HCT116 (cell line): ENCODE data around the gene UBE2F. TPM values are rescaled to one million over a fixed set of nuclear protein-coding genes. Genes with fewer than 3 reads are reported as not detected.
A peak's percentile ranks its signal among the peaks of the same experiment; 100 is the strongest.

Experiments
- ATAC-seq: fragments of 200-7000 bp; cut with Tn5 transposase; 2 replicates; pipeline ENCODE4 v1.9.1; 2020; ENCODE audit warnings: mild to moderate bottlenecking, moderate library complexity
- BruUV-seq: library from RNA; stranded (reverse); fragments of 400-500 nt; replicated peaks from 2 replicates; lab custom pipeline; 2021; lab: Mats Ljungman, UMichigan
- CTCF ChIA-PET: fragments of 300-600 bp; sonication (Branson Sonifier 250); formaldehyde crosslinking; loops from one replicate; lab custom pipeline; 2021; ENCODE audit warnings: antibody characterized with exemption; lab: Charles Lee
- POLR2A ChIA-PET: fragments of 300-600, 350-600 bp; sonication (Branson Sonifier 250); formaldehyde crosslinking; loops from one replicate; lab custom pipeline; 2021; ENCODE audit warnings: antibody characterized with exemption; lab: Charles Lee
- RAD21 ChIA-PET, 2 experiments: fragments of 300-600 bp; sonication (Branson Sonifier 250); formaldehyde crosslinking; loops; one replicate each; lab custom pipeline; 2023; ENCODE audit warnings: low total read pairs in 2 of 2; ENCODE audit not compliant: uncharacterized antibody in 2 of 2, unreplicated experiment in 2 of 2, low non-redundant PET in 1 of 2; lab: Charles Lee
- DNase-seq: peaks from one replicate; pipeline ENCODE4 v3.0.0-alpha.2; 2010; ENCODE audit warnings: low read depth, low spot score
- H2AFZ ChIP-seq: fragments of 200-600 bp; shearing (Covaris generic), sonication (generic); 2 replicates; pipeline ENCODE4 v1.6.1; 2017; ENCODE audit warnings: low read depth, mixed run types, mixed read lengths, antibody characterized with exemption, low read length; ENCODE audit not compliant: poor library complexity, severe bottlenecking
- H3K27ac ChIP-seq: 2 replicates; pipeline ENCODE4 v1.5.1; 2012; ENCODE audit warnings: low read depth, low read length
- H3K27me3 ChIP-seq: fragments of 200-600 bp; sonication (generic); 2 replicates; pipeline ENCODE4 v1.6.1; 2016; ENCODE audit warnings: mixed run types, low read length, mixed read lengths; ENCODE audit not compliant: insufficient read depth
- H3K36me3 ChIP-seq, 2 experiments: fragments of 200-500 bp in 1 of 2; fragments of 200-600 bp in 1 of 2; sonication (Bioruptor generic) in 1 of 2; sonication (generic) in 1 of 2; 2 replicates each; pipeline versions ENCODE4 v1.5.1 to v1.6.1; 2014 to 2016; ENCODE audit warnings: low read length in 2 of 2, inconsistent platforms in 1 of 2, mixed read lengths in 1 of 2, mixed run types in 1 of 2; ENCODE audit not compliant: insufficient read depth in 2 of 2, control insufficient read depth in 1 of 2
- H3K4me1 ChIP-seq, 2 experiments: fragments of 200-600 bp in 1 of 2; sonication (generic) in 1 of 2; 2 replicates each; pipeline versions ENCODE4 v1.5.1 to v1.6.1; 2012 to 2017; ENCODE audit warnings: low read length in 2 of 2, inconsistent platforms in 1 of 2, mild to moderate bottlenecking in 1 of 2, mixed read lengths in 1 of 2, mixed run types in 1 of 2, moderate library complexity in 1 of 2; ENCODE audit not compliant: insufficient read depth in 2 of 2, control insufficient read depth in 1 of 2
- H3K4me2 ChIP-seq: fragments of 200-600 bp; sonication (generic); 2 replicates; pipeline ENCODE4 v1.6.1; 2017; ENCODE audit warnings: mixed run types, low read length, mixed read lengths
- H3K4me3 ChIP-seq, 2 experiments: fragments of 200-600 bp in 1 of 2; sonication (generic) in 1 of 2; replicated peaks in 1 of 2; 2 replicates each; pipeline ENCODE4 v1.5.1; 2011 to 2016; ENCODE audit warnings: low read length in 2 of 2, control low read depth in 1 of 2, low read depth in 1 of 2, mild to moderate bottlenecking in 1 of 2, mixed read lengths in 1 of 2, mixed run types in 1 of 2
- H3K79me2 ChIP-seq: fragments of 200-600 bp; sonication (generic); 2 replicates; pipeline ENCODE4 v1.6.1; 2017; ENCODE audit warnings: mild to moderate bottlenecking, mixed run types, low read length, moderate library complexity, mixed read lengths; ENCODE audit not compliant: insufficient read depth
- H3K9ac ChIP-seq: fragments of 200-600 bp; sonication (generic); 2 replicates; pipeline ENCODE4 v1.6.1; 2016; ENCODE audit warnings: low read length, mixed read lengths
- H3K9me2 ChIP-seq: fragments of 200-600 bp; sonication (generic), shearing (Covaris generic); 2 replicates; pipeline ENCODE4 v1.6.1; 2017; ENCODE audit warnings: mixed run types, mild to moderate bottlenecking, moderate library complexity; ENCODE audit not compliant: insufficient read depth
- H3K9me3 ChIP-seq, 2 experiments: fragments of 200-500 bp in 1 of 2; fragments of 200-600 bp in 1 of 2; sonication (Bioruptor generic) in 1 of 2; sonication (generic) in 1 of 2; 2 replicates each; pipeline ENCODE4 v1.6.1; 2014 to 2017; ENCODE audit warnings: low read length in 2 of 2, mixed read lengths in 2 of 2, inconsistent platforms in 1 of 2, low read depth in 1 of 2, mild to moderate bottlenecking in 1 of 2, mixed run types in 1 of 2, moderate library complexity in 1 of 2; ENCODE audit not compliant: control insufficient read depth in 1 of 2, insufficient read depth in 1 of 2
- H4K20me1 ChIP-seq: fragments of 200-600 bp; sonication (generic), shearing (Covaris generic); 2 replicates; pipeline ENCODE4 v1.6.1; 2017; ENCODE audit warnings: mixed run types, mild to moderate bottlenecking, moderate library complexity; ENCODE audit not compliant: insufficient read depth
- CEBPB ChIP-seq: IDR thresholded peaks from 2 replicates; pipeline ENCODE4 v1.6.1; 2012; ENCODE audit warnings: low read depth
- ELF1 ChIP-seq: IDR thresholded peaks from 2 replicates; pipeline ENCODE4 v1.6.1; 2012; ENCODE audit warnings: low read depth, borderline replicate concordance
- EZH2 ChIP-seq: fragments of 200-600 bp; sonication (generic); IDR thresholded peaks from 2 replicates; pipeline ENCODE4 v1.6.1; 2017; ENCODE audit warnings: antibody characterized with exemption, mixed run types
- EZH2phosphoT487 ChIP-seq: fragments of 200-600 bp; IDR thresholded peaks from 2 replicates; pipeline ENCODE4 v1.6.1; 2018; ENCODE audit warnings: antibody characterized with exemption, borderline replicate concordance
- FOSL1 ChIP-seq: IDR thresholded peaks from 2 replicates; pipeline ENCODE4 v1.6.1; 2012; ENCODE audit warnings: low read depth
- JUND ChIP-seq: IDR thresholded peaks from 2 replicates; pipeline ENCODE4 v1.6.1; 2012
- POLR2A ChIP-seq: IDR thresholded peaks from 2 replicates; pipeline ENCODE4 v1.7.0; 2011; ENCODE audit warnings: borderline replicate concordance; ENCODE audit not compliant: insufficient read depth, insufficient read length; ENCODE audit errors: extremely low read depth
- POLR2AphosphoS5 ChIP-seq: IDR thresholded peaks from 2 replicates; pipeline ENCODE4 v1.6.1; 2011; ENCODE audit warnings: mild to moderate bottlenecking, low read depth, low read length, moderate library complexity
- RAD21 ChIP-seq: IDR thresholded peaks from 2 replicates; pipeline ENCODE4 v1.6.1; 2012; ENCODE audit warnings: low read depth, mild to moderate bottlenecking
- SIN3A ChIP-seq: IDR thresholded peaks from 2 replicates; pipeline ENCODE4 v1.6.1; 2012; ENCODE audit warnings: low read depth
- SP1 ChIP-seq: IDR thresholded peaks from 2 replicates; pipeline ENCODE4 v1.6.1; 2012; ENCODE audit warnings: low read depth
- SRF ChIP-seq: IDR thresholded peaks from 2 replicates; pipeline ENCODE4 v1.6.1; 2012; ENCODE audit warnings: low read depth
- TCF7L2 ChIP-seq: IDR thresholded peaks from 2 replicates; pipeline ENCODE4 v1.7.0; 2011; ENCODE audit warnings: borderline replicate concordance, inconsistent platforms; ENCODE audit not compliant: insufficient read depth, insufficient read length; ENCODE audit errors: extremely low read depth
- YY1 ChIP-seq: IDR thresholded peaks from 2 replicates; pipeline ENCODE4 v1.6.1; 2011; ENCODE audit warnings: low read length, low read depth, moderate library complexity, mild to moderate bottlenecking; ENCODE audit not compliant: insufficient replicate concordance; ENCODE audit errors: extremely low read depth
- ZNF274 ChIP-seq: fragments of 200-500 bp; sonication (Bioruptor generic); IDR thresholded peaks from 2 replicates; pipeline ENCODE4 v1.6.1; 2014; ENCODE audit warnings: mild to moderate bottlenecking, low read depth, low read length, inconsistent platforms
- intact Hi-C: fragments of 100-400 bp; cut with micrococcal nuclease; formaldehyde crosslinking; loops from 2 replicates; pipeline ENCODE4 v1.10.0; 2022
- total RNA-seq: library from RNA; stranded (reverse); gene quantifications from one replicate; pipeline ENCODE4 v1.2.1, GENCODE V29; 2021; ENCODE audit not compliant: unreplicated experiment
- TF ChIP-seq, protein P1 (sequence below): IDR thresholded peaks from 2 replicates; pipeline ENCODE4 v1.6.1; 2011; ENCODE audit warnings: mild to moderate bottlenecking, low read length, moderate library complexity; ENCODE audit not compliant: insufficient replicate concordance; ENCODE audit errors: extremely low read depth
- TF ChIP-seq, protein P2 (sequence below): IDR thresholded peaks from 2 replicates; pipeline ENCODE4 v1.6.1; 2012

Gene UBE2F
- total RNA-seq, 1 experiment from 2014 or later: 32.8 TPM

DNA sequence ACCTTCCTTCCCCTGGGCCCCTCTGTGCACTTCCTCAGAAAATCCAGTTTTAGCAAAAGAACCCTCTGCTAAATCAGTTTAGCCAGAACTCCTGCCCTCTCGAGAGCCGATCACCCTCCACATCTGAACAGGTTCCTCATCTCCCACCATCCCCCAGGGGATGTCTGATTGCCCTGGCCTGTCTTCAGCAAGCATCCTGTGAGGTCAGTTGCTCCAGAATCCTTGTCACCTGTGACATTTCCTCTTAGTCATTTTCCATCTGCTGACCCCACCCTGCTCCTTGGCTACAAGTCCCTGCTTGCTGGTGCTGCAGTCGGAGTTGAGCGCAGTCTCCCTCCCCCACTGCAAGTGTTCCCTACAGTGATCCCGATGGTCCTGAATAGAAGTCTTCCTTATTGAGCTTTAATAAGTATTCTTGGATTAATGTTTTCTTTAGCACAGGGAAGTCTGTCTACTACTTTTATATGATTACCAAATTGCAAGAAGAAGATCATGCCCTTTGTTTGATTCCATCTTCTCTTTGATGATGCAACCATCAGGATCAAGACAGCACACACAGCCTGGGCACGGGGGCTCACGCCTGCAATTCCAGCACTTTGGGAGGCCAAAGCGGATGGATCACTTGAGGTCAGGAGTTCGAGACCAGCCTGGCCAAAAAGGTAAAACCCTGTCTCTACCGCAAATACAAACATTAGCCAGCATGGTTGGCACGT, 30.9 kb upstream of the UBE2F start (continued):
- TF ChIP-seq POLR2A (no peak), SIN3A (0 out of 2 replicates have a peak, but pooled peaks have one; percentile 39), EZH2 (no peak), EZH2phosphoT487 (no peak), ZNF274 (no peak), RAD21 (no peak), FOSL1 (peak; percentile 56), POLR2AphosphoS5 (peak; percentile 33; the same call in 1 of the 2 replicates)
- TF ChIP-seq, protein P1, sequence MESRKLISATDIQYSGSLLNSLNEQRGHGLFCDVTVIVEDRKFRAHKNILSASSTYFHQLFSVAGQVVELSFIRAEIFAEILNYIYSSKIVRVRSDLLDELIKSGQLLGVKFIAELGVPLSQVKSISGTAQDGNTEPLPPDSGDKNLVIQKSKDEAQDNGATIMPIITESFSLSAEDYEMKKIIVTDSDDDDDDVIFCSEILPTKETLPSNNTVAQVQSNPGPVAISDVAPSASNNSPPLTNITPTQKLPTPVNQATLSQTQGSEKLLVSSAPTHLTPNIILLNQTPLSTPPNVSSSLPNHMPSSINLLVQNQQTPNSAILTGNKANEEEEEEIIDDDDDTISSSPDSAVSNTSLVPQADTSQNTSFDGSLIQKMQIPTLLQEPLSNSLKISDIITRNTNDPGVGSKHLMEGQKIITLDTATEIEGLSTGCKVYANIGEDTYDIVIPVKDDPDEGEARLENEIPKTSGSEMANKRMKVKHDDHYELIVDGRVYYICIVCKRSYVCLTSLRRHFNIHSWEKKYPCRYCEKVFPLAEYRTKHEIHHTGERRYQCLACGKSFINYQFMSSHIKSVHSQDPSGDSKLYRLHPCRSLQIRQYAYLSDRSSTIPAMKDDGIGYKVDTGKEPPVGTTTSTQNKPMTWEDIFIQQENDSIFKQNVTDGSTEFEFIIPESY: no peak
- TF ChIP-seq, protein P2, sequence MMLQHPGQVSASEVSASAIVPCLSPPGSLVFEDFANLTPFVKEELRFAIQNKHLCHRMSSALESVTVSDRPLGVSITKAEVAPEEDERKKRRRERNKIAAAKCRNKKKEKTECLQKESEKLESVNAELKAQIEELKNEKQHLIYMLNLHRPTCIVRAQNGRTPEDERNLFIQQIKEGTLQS: peak; percentile 64; the same call in 1 of the 2 replicates

DNA sequence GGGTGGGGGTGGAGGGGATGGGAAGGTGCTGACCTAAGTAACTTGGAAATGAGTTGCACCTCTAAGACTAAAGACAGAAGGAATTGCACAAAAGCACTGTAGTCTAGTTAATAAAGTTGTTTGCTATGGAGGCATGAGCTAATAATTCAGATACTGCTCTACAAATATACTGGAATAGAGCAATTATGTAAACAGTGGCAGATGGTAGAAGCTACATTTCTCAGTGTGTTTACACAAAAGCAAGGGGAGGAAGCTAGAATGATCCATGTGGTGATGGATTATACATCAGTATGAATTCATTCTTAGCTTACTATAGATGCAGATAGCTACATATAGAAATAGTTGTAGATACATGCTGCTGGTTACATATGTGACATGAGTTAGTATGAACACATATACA, 27.6 kb upstream of the UBE2F start:
- ChIA-PET POLR2A (interaction anchor here (0.6 kb wide), 1 partner anchor 730 kb away, joined by 3 read pairs; no protein-coding TSS in a partner anchor), CTCF (no interaction called here), RAD21 (no interaction called here)
- Histone ChIP-seq H3K4me2 (no peak overlapping the region), H3K9me2 (no peaks in the 10 kb centered on the region), H3K9me3 (peaks cover 6 to 7% of the 10 kb centered on the region in 2 experiments; a peak in 3 of 4 replicates), H3K36me3 (no peaks in the 10 kb centered on the region), H3K4me1 (peaks cover 10 to 14% of the 10 kb centered on the region in 2 experiments; a peak in 3 of 4 replicates), H3K27me3 (no peaks in the 10 kb centered on the region), H3K79me2 (no peaks in the 10 kb centered on the region), H3K27ac (no peak overlapping the region), H3K9ac (no peak overlapping the region), H4K20me1 (no peaks in the 10 kb centered on the region), H2AFZ (no peak overlapping the region), H3K4me3 (no peak overlapping the region)
- TF ChIP-seq EZH2phosphoT487 (no peak), YY1 (no peak), POLR2AphosphoS5 (no peak), RAD21 (no peak), FOSL1 (no peak), SIN3A (no peak), SRF (no peak), ELF1 (no peak), POLR2A (no peak), JUND (no peak), ZNF274 (no peak), CEBPB (no peak), TCF7L2 (no peak), EZH2 (no peak), SP1 (no peak)
- TF ChIP-seq, protein P2: no peak
- intact Hi-C loops: no loop called here
- BruUV-seq: no TSS peak
- DNase-seq (no peak), ATAC-seq (no peak)
